HepG2 (cell line): ENCODE measurements around the gene CHST4. TPM values are rescaled to one million over a fixed set of nuclear protein-coding genes. Genes with fewer than 3 reads are reported as not detected.
A peak's percentile ranks its signal among the peaks of the same experiment; 100 is the strongest.

Source experiments
- DMAP1 ChIP-seq: IDR thresholded peaks from 2 replicates; pipeline ENCODE4 v1.6.1; 2016
- DNMT1 ChIP-seq: sonication (generic); formaldehyde crosslinking; IDR thresholded peaks from 2 replicates; pipeline ENCODE4 v1.5.1; 2020; ENCODE audit warnings: mild to moderate bottlenecking, missing genetic modification reagents
- EEA1 ChIP-seq: sonication (generic); formaldehyde crosslinking; IDR thresholded peaks from 2 replicates; pipeline ENCODE4 v1.5.1; 2020; ENCODE audit warnings: mild to moderate bottlenecking, missing genetic modification reagents, borderline replicate concordance
- GATAD1 ChIP-seq: IDR thresholded peaks from 2 replicates; pipeline ENCODE4 v1.6.1; 2016; ENCODE audit warnings: missing genetic modification reagents, missing compliant biosample characterization
- JARID2 ChIP-seq: sonication (generic); formaldehyde crosslinking; IDR thresholded peaks from 2 replicates; pipeline ENCODE4 v1.8.1; 2023; ENCODE audit warnings: missing genetic modification reagents, inconsistent platforms; ENCODE audit not compliant: insufficient replicate concordance
- MTF2 ChIP-seq: sonication (generic); formaldehyde crosslinking; IDR thresholded peaks from 2 replicates; pipeline ENCODE4 v1.5.0; 2020; ENCODE audit warnings: missing genetic modification reagents, borderline replicate concordance
- NFYB ChIP-seq: sonication (generic); formaldehyde crosslinking; IDR thresholded peaks from 2 replicates; pipeline ENCODE4 v1.4.0; 2020; ENCODE audit warnings: missing genetic modification reagents
- PRMT3 ChIP-seq: sonication (generic); formaldehyde crosslinking; IDR thresholded peaks from 2 replicates; pipeline ENCODE4 v1.8.1; 2022; ENCODE audit warnings: low read depth, mild to moderate bottlenecking, moderate library complexity, missing genetic modification reagents, borderline replicate concordance
- SAFB2 ChIP-seq: sonication (generic); formaldehyde crosslinking; IDR thresholded peaks from 2 replicates; pipeline ENCODE4 v1.5.1; 2020; ENCODE audit warnings: missing genetic modification reagents, low read depth, mild to moderate bottlenecking, borderline replicate concordance
- SMAD1 ChIP-seq: sonication (generic); formaldehyde crosslinking; IDR thresholded peaks from 2 replicates; pipeline ENCODE4 v1.4.0; 2020; ENCODE audit warnings: missing genetic modification reagents, low read depth, mild to moderate bottlenecking, borderline replicate concordance
- SRY ChIP-seq: sonication (generic); formaldehyde crosslinking; IDR thresholded peaks from 2 replicates; pipeline ENCODE4 v1.8.0; 2022; ENCODE audit warnings: mild to moderate bottlenecking, missing genetic modification reagents
- TOE1 ChIP-seq: sonication (generic); formaldehyde crosslinking; IDR thresholded peaks from 2 replicates; pipeline ENCODE4 v1.4.0; 2020; ENCODE audit warnings: mild to moderate bottlenecking, missing genetic modification reagents
- ZNF121 ChIP-seq: sonication (generic); formaldehyde crosslinking; IDR thresholded peaks from 2 replicates; pipeline ENCODE4 v1.5.0; 2020; ENCODE audit warnings: mild to moderate bottlenecking, missing genetic modification reagents
- ZNF441 ChIP-seq: sonication (generic); formaldehyde crosslinking; IDR thresholded peaks from 2 replicates; pipeline ENCODE4 v1.7.0; 2021; ENCODE audit warnings: missing genetic modification reagents, borderline replicate concordance
- polyA plus RNA-seq, 8 experiments: library from polyadenylated mRNA; depleted of rRNA in 3 of 8; stranded (reverse) in 7 of 8; unstranded in 1 of 8; fragments of >200 nt; fragmentation: Illumina TruSeq in 4 of 8; extraction: Trizol in 4 of 8; gene quantifications; 2 replicates each; pipeline versions ENCODE4 v1.2.1 to v1.2.3, GENCODE V29; 2011 to 2016; ENCODE audit warnings: low read depth in 4 of 8, missing spikeins in 1 of 8, mixed read lengths in 1 of 8; ENCODE audit not compliant: insufficient read depth in 1 of 8
- total RNA-seq, 5 experiments: library from RNA; depleted of rRNA; stranded (reverse); fragments of >200 nt; fragmentation: Illumina TruSeq; extraction: Trizol; gene quantifications; 2 replicates each; pipeline ENCODE4 v1.2.3, GENCODE V29; 2016; ENCODE audit warnings: low read depth in 1 of 5
- TF ChIP-seq, protein P1 (sequence below): sonication (generic); formaldehyde crosslinking; IDR thresholded peaks from 2 replicates; pipeline ENCODE4 v1.4.0; 2020; ENCODE audit warnings: missing genetic modification reagents
- TF ChIP-seq, protein P2 (sequence below): sonication (generic); formaldehyde crosslinking; IDR thresholded peaks from 2 replicates; pipeline ENCODE4 v1.4.0; 2020; ENCODE audit warnings: mild to moderate bottlenecking, missing genetic modification reagents, borderline replicate concordance
- TF ChIP-seq, protein P3 (sequence below): sonication (generic); formaldehyde crosslinking; IDR thresholded peaks from 2 replicates; pipeline ENCODE4 v1.5.0; 2020; ENCODE audit warnings: missing genetic modification reagents, mild to moderate bottlenecking, borderline replicate concordance
- TF ChIP-seq, protein P4 (sequence below): sonication (generic); formaldehyde crosslinking; IDR thresholded peaks from 2 replicates; pipeline ENCODE4 v1.4.0; 2020; ENCODE audit warnings: mild to moderate bottlenecking, missing genetic modification reagents

Gene CHST4
- total and polyA plus RNA-seq, 2 of the 13 experiments (the other 11 are each of a cell fraction or from before 2014, with no cell fraction given): not detected

DNA sequence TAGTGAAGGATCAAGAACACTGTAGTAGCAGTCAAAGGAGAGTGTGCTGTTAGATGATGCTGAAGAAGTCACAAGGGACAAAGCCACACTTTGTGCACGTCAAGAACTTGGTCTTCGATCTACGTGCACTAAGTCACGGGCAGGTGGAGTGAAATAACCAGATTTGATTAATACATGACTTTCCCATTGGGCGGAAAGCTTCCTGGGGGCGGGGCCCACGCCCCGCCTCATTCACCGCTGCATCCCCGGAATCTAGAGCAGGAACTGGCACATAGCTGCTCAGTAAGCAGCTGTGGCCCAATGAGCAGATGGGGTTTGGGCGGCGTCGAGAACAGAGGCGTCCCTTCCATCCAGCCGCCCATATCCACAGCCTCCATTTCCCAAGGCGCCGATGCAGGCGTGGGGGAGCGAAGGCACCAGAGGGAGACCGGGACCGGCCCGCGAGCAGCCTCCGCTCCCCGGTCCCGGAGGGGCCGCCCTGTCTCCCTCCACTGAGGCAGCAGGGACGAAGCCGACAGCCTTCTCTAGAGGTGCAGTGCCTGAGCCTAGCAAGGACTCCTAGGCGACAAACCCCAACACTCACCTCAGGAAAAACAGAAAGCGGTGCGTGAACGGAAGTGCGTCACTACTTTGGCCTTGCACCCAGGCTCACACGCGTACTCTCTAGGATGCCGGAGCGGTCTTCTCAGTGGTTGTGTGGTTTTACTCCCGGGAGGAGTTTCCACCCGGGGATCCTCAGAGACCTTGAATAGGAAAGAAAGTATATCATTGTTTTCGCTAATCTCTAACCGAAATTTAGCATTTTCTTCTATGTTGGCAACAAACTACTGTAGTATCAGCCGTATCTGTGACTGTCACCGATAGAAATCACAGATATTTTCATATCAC lies 42.0 kb upstream of the CHST4 start (continued):
- peak; percentile 80; the same call in 1 of the 2 replicates for TF ChIP-seq TOE1 (CRISPR knock-in tag)
- TF ChIP-seq SAFB2: peak; percentile 93
- peak; percentile 96; the same call in 1 of the 2 replicates for TF ChIP-seq DNMT1 (CRISPR knock-in tag)
- TF ChIP-seq DMAP1: peak; percentile 56
- peak; percentile 88; the same call in 1 of the 2 replicates for TF ChIP-seq EEA1 (CRISPR knock-in tag)
- peak; percentile 87 for TF ChIP-seq SRY
- TF ChIP-seq, protein P1, sequence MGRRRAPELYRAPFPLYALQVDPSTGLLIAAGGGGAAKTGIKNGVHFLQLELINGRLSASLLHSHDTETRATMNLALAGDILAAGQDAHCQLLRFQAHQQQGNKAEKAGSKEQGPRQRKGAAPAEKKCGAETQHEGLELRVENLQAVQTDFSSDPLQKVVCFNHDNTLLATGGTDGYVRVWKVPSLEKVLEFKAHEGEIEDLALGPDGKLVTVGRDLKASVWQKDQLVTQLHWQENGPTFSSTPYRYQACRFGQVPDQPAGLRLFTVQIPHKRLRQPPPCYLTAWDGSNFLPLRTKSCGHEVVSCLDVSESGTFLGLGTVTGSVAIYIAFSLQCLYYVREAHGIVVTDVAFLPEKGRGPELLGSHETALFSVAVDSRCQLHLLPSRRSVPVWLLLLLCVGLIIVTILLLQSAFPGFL (CRISPR knock-in tag): no peak
- peak; percentile 98 for TF ChIP-seq GATAD1
- TF ChIP-seq ZNF441: peak; percentile 58
- TF ChIP-seq, protein P2, sequence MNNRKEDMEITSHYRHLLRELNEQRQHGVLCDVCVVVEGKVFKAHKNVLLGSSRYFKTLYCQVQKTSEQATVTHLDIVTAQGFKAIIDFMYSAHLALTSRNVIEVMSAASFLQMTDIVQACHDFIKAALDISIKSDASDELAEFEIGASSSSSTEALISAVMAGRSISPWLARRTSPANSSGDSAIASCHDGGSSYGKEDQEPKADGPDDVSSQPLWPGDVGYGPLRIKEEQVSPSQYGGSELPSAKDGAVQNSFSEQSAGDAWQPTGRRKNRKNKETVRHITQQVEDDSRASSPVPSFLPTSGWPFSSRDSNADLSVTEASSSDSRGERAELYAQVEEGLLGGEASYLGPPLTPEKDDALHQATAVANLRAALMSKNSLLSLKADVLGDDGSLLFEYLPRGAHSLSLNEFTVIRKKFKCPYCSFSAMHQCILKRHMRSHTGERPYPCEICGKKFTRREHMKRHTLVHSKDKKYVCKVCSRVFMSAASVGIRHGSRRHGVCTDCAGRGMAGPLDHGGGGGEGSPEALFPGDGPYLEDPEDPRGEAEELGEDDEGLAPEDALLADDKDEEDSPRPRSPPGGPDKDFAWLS: 0 out of 2 replicates have a peak, but pooled peaks have one; percentile 26
- peak; percentile 43; the same call in 1 of the 2 replicates for TF ChIP-seq PRMT3
- TF ChIP-seq MTF2: peak; percentile 84; the same call in 1 of the 2 replicates
- TF ChIP-seq, protein P3, sequence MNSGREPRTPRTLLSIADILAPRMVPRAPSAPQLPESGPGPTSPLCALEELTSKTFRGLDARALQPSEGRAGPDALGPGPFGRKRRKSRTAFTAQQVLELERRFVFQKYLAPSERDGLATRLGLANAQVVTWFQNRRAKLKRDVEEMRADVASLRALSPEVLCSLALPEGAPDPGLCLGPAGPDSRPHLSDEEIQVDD (CRISPR knock-in tag): peak; percentile 80; the same call in 1 of the 2 replicates
- TF ChIP-seq, protein P4, sequence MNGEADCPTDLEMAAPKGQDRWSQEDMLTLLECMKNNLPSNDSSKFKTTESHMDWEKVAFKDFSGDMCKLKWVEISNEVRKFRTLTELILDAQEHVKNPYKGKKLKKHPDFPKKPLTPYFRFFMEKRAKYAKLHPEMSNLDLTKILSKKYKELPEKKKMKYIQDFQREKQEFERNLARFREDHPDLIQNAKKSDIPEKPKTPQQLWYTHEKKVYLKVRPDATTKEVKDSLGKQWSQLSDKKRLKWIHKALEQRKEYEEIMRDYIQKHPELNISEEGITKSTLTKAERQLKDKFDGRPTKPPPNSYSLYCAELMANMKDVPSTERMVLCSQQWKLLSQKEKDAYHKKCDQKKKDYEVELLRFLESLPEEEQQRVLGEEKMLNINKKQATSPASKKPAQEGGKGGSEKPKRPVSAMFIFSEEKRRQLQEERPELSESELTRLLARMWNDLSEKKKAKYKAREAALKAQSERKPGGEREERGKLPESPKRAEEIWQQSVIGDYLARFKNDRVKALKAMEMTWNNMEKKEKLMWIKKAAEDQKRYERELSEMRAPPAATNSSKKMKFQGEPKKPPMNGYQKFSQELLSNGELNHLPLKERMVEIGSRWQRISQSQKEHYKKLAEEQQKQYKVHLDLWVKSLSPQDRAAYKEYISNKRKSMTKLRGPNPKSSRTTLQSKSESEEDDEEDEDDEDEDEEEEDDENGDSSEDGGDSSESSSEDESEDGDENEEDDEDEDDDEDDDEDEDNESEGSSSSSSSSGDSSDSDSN (CRISPR knock-in tag): peak; percentile 80
- TF ChIP-seq NFYB (CRISPR knock-in tag): peak; percentile 32; the same call in 1 of the 2 replicates
- peak; percentile 94 for TF ChIP-seq SMAD1 (CRISPR knock-in tag)
- TF ChIP-seq ZNF121 (CRISPR knock-in tag): no peak
- peak; percentile 56 for TF ChIP-seq JARID2
